C4-2B (cell line): ENCODE results near the gene DPM1.

Source experiments
- CTCF ChIP-seq: fragments of 450-650 bp; conservative IDR thresholded peaks from 2 replicates; pipeline ENCODE4 v1.5.1; 2017; ENCODE audit warnings: mild to moderate bottlenecking
- ZFX ChIP-seq: fragments of 450-650 bp; IDR thresholded peaks from 2 replicates; pipeline ENCODE4 v1.6.1; 2017

GRCh38 chr20:50921803-50922501 lies 36.4 kb downstream of the DPM1 start:
- no peak for TF ChIP-seq CTCF
- TF ChIP-seq ZFX = no peak
